Activated naive CD8-positive, alpha-beta T cell treated with anti-CD3 and anti-CD28 coated beads, Interleukin-2, amount 50 U/mL, for 24 hours (primary cell): ENCODE data around the gene CFAP99.
"Not testable (repeated sequence)": the region's sequence is repeated elsewhere in the genome, so short reads cannot be mapped to it uniquely, and the experiment has no call there.

Source experiments
- ATAC-seq: fragments of 150-1000 bp; cut with Tn5 transposase; one replicate; pipeline ENCODE4 v1.10.0; 2021
- DNase-seq: peaks from one replicate; pipeline ENCODE4 v3.0.0; 2021
- H3K27ac Mint-ChIP-seq: one replicate; pipeline ENCODE4 v1.8.0; 2021; ENCODE audit warnings: mild to moderate bottlenecking, mixed read lengths
- H3K27me3 Mint-ChIP-seq: one replicate; pipeline ENCODE4 v1.8.0; 2021; ENCODE audit warnings: mixed read lengths
- H3K36me3 Mint-ChIP-seq: one replicate; pipeline ENCODE4 v1.8.0; 2021; ENCODE audit warnings: low read depth, mixed read lengths
- H3K4me1 Mint-ChIP-seq: one replicate; pipeline ENCODE4 v1.8.0; 2021; ENCODE audit warnings: mixed read lengths
- H3K4me3 Mint-ChIP-seq: one replicate; pipeline ENCODE4 v1.8.0; 2021; ENCODE audit warnings: mild to moderate bottlenecking, moderate library complexity, mixed read lengths
- H3K9me3 Mint-ChIP-seq: one replicate; pipeline ENCODE4 v1.8.0; 2021; ENCODE audit warnings: mixed read lengths

Gene CFAP99

DNA sequence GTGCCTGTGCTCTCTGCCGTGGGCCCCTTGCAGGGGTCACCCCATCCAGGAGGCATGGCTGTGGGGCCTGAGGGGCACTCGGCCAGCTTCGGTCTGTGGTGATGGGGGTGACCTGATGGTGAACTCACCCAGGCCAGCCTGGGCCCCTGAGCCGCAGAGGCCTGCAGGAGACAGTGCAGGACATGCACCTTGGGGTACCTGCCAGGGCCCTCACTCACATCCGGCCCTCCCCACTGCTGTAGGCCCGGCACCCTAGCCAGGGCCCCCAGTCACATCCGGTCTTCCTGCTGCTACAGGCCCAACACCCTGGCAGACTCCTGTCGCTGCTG lies 7.3 kb downstream of the CFAP99 start:
- ATAC-seq: peak; percentile 13
- no peak for DNase-seq
- Mint-ChIP-seq H3K9me3 (no peaks in the 10 kb centered on the region), H3K27ac (no peak overlapping the region), H3K4me3 (no peak overlapping the region), H3K4me1 (no peaks in the 10 kb centered on the region), H3K27me3 (peaks cover 15% of the 10 kb centered on the region), H3K36me3 (no peaks in the 10 kb centered on the region)

DNA sequence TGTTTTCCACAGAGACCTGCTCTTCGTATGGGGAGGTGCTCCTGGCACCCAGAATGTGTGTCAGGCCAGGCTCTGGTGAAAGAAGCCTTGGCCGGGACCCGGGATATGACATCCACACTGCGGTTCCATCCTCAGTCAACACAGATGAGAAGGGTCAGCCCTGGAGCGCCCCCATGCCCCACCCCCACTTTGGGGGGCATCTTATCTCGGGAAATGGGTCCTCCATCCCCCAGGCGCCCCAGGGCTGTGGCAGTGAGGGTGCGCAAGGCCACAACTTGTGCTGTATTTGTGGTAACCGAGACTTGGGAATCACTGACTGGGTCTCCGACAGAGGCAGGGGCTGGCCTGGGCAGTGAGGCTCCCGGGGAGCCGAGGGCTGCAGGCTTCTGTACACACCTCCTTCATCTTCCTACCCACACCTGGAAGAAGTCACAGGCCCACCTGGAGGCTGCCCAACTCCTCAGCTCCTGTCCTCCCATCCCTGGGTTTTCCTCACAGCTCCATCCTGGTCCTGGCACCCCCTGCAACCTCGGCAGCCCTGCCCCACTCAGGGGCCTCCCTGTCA lies 8.0 kb downstream of the CFAP99 start:
- Mint-ChIP-seq H3K27ac (no peak overlapping the region), H3K36me3 (no peaks in the 10 kb centered on the region), H3K4me3 (no peak overlapping the region), H3K27me3 (peaks cover 10% of the 10 kb centered on the region), H3K9me3 (no peaks in the 10 kb centered on the region), H3K4me1 (no peaks in the 10 kb centered on the region)
- DNase-seq: no peak
- no peak for ATAC-seq

DNA sequence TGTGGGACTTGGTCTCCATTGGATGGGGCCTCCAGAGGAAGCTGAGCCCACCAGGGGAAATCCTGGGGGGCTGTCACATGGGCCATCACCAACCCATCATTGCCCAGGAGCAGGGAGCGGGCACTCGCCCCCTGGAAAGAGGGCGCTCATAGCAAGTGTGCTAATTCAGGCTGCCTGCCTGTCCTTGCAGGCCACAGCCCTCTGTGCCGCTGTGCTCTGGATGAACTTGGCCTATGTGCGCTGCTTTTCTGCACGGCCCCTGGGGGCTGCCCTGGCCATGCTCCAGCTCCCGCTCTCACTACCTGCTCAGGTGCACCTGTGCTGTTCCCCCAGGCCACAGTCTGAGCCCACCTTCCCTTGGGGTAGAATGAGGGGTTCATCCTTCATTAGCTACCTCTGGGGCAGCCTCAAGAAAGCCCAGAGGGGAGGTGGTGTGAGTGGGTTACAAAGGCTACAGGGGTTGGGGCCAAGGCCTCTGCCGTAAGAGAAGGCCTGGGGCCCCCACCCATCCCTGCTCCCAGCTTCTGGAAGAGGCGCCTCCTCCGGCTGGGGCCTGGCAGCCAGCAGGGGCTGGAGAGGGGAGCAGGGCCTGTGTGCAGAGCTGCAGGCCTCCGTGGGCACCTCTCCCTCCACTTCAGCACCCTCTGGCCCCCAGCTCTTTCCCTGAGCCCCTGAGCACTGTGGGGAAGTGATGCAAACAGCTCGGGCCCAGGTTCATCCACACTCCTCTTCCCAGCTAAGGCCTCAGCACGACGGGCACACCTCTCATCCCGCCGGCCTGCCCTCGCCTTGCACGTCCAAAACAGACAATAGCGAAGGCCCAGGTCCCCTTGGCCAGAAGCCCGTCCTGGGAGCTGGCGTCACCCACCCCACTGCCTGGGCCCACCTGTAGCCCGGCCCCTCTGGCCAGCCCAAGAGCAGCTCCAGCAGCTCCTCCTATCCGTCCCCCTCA lies 8.9 kb downstream of the CFAP99 start:
- peaks cover 2% of the 10 kb centered on the region for H3K27me3 Mint-ChIP-seq
- no peaks in the 10 kb centered on the region for H3K9me3 Mint-ChIP-seq
- no peaks in the 10 kb centered on the region for H3K4me1 Mint-ChIP-seq
- no peak overlapping the region for H3K4me3 Mint-ChIP-seq
- no peak overlapping the region for H3K27ac Mint-ChIP-seq
- DNase-seq (no peak), ATAC-seq (no peak)
- H3K36me3 Mint-ChIP-seq: no peaks in the 10 kb centered on the region

DNA sequence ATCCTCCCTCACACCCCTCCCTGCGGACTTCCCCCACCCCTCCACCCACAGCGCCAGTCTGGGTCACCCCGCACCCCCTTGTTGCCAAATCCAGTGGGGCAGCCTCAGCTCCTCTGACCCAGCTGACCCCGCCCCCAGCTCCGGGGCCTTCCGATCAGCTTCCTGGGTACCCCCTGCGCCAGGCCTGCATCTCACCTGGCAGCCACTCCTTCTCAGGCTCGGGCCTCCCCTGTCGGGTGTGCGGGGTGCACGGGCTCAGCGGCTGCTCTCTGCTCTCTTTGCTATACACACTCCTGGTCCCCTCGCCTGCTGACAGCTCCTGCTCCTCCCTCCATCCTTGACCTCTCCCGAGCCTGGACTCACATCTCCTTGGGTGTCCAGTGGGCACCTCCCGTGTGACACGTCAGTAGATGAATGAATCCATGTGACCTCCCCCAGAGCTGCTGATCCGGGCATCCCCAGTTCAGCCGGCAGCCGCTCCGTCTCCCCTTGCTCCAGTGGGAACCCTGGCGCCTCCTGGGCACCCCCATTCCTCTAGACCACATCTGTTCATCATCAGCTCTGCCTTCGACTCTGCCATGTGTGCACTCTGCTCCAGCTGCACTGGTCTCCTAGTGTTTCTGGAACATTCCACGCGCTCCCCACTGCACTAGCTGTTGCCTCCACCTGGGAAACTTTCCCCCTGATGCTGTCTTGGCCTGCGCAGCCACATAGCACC lies 9.9 kb downstream of the CFAP99 start:
- no peak overlapping the region for H3K4me3 Mint-ChIP-seq
- DNase-seq (no peak), ATAC-seq (no peak)
- H3K36me3 Mint-ChIP-seq: no peaks in the 10 kb centered on the region
- no peaks in the 10 kb centered on the region for H3K4me1 Mint-ChIP-seq
- peaks cover 2% of the 10 kb centered on the region for H3K27me3 Mint-ChIP-seq
- no peak overlapping the region for H3K27ac Mint-ChIP-seq
- no peaks in the 10 kb centered on the region for H3K9me3 Mint-ChIP-seq

DNA sequence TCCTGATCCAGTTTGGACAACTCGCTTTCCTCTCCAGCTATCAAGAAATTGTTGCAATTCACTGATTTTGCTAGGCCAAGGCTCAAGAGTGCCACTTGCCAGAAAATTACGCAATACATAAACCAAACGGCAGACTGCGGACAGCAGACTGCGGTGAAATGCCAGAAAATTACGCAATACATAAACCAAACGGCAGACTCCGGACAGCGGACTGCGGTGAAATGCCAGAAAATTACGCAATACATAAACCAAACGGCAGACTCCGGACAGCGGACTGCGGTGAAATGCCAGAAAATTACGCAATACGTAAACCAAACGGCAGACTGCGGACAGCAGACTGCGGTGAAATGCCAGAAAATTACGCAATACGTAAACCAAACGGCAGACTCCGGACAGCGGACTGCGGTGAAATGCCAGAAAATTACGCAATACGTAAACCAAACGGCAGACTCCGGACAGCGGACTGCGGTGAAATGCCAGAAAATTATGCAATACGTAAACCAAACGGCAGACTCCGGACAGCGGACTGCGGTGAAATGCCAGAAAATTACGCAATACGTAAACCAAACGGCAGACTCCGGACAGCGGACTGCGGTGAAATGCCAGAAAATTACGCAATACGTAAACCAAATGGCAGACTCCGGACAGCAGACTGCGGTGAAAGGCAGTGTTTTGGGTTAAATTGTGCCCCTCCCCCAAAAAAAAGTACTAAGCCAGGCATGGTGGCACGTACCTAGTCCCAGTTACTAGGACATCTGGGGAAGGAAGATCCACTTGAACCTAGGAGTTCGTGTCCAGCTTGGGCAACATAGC lies 11.4 kb downstream of the CFAP99 start:
- H3K27ac Mint-ChIP-seq, H3K9me3 Mint-ChIP-seq, DNase-seq: not testable (repeated sequence)

DNA sequence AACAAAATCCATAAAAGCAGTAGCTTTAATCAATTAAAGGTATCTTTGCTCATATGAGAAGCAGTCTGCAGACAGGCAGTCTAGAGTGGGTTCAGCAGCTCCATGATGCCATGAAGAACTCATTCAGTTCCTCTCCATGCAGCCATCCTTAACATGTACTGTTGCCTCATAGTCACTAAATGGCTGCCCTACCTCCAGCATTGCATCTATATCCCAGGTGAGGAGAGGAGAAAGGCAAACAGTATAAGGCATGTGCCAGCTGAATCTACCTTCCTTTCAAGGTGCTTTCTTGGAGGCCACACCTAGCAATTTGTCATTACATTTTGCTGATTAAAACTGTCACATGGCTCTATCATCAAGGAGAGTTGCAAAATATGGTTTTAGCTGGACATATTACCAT lies 13.2 kb downstream of the CFAP99 start:
- Mint-ChIP-seq H3K27ac (no peak overlapping the region), H3K36me3 (no peaks in the 10 kb centered on the region), H3K27me3 (no peaks in the 10 kb centered on the region), H3K9me3 (no peaks in the 10 kb centered on the region), H3K4me3 (no peak overlapping the region), H3K4me1 (no peaks in the 10 kb centered on the region)
- no peak for ATAC-seq
- DNase-seq: no peak

More for the DNA sequence above, 11.4 kb downstream of the CFAP99 start:
- ATAC-seq, H3K4me3 Mint-ChIP-seq, H3K27me3 Mint-ChIP-seq, H3K36me3 Mint-ChIP-seq, H3K4me1 Mint-ChIP-seq: not testable (repeated sequence)

DNA sequence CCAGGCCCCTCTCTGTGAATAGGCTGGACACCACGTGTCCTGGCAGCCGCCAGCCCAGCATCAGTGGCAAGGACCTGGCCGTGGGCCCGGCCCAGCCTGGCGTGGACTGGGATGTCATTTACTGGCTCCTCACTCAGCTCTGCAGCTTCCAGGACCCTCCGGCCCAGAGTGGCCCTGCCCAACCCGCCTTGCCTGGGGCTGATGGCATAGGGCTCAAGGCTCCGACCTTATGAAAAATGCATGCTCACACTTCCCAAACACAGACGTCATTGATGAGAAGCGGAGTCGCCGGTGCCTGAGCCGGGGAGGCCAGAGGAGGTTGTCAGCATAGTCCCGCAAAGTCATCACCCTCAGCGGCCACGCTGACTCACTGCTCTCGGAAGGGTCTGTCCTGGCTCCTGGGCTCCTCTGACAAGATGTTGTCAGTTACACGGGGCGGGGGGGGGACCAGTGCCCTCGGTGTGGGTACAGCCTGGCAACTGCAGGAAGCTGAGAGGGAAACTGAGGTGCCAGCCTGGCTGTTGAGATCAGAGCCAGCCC lies 14.3 kb downstream of the CFAP99 start:
- H3K27me3 Mint-ChIP-seq: no peaks in the 10 kb centered on the region
- no peak overlapping the region for H3K27ac Mint-ChIP-seq
- DNase-seq: no peak
- ATAC-seq: no peak
- H3K9me3 Mint-ChIP-seq: no peaks in the 10 kb centered on the region
- no peaks in the 10 kb centered on the region for H3K4me1 Mint-ChIP-seq
- H3K4me3 Mint-ChIP-seq: no peak overlapping the region
- no peaks in the 10 kb centered on the region for H3K36me3 Mint-ChIP-seq

DNA sequence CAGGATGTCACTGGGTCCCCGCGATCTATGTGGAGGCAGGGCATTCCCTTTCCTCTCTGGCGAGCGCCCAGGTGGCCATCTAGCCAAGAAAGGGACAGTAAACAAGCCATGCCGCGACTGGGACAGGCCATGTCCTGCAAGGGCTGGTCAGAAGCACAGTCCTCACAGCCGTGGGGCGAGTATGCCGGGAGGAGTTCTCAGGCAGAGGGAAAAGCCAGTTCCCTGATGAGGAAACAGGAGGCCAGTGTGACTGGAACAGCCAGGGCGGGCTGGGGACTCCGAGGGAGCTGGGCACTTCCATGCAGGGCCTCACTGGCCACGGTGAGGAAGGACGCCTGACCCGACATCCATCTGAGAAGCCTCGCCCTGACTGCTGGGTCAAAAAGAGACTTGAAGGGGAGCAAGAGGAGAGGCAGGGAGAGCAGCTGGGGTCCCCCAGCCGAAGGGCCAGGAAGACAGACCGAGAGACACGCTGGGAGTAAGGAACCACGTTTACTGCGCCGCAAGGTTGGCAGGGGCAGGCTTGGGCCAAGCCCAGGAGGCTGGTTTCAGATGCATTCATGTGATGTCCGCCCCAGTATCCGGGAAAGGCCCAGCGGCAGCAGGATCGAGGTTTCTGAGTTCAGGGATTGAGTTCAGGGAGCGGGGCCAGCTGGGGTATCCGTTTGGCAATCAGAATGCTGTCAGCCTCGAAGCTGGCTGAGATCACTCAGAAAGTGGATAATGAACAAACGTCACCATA lies 15.0 kb downstream of the CFAP99 start:
- H3K4me1 Mint-ChIP-seq: no peaks in the 10 kb centered on the region
- H3K36me3 Mint-ChIP-seq: no peaks in the 10 kb centered on the region
- DNase-seq (no peak), ATAC-seq (no peak)
- H3K27ac Mint-ChIP-seq: no peak overlapping the region
- no peak overlapping the region for H3K4me3 Mint-ChIP-seq
- H3K27me3 Mint-ChIP-seq: no peaks in the 10 kb centered on the region
- H3K9me3 Mint-ChIP-seq: no peaks in the 10 kb centered on the region

DNA sequence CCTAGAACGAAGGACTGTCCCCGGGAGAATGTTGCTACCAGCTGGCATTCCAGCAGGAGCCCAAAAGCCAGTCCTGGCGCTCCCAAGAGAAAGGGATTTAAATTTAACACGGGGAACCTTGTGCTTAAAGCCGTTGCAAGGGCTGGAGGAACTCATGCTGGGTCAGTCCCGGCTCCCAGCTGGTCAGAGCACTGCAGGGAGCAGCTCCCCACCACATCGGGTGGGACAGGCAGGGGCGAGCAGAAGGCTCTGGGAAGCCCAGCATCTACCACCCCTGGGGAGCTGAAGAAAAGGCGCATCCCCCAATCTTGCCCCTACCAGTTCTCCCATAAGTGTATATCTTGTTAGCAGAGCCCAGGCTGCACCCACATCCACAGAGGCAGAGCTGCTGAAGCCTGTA lies 15.7 kb downstream of the CFAP99 start:
- no peak for ATAC-seq
- Mint-ChIP-seq H3K27me3 (no peaks in the 10 kb centered on the region), H3K9me3 (no peaks in the 10 kb centered on the region), H3K27ac (no peak overlapping the region), H3K4me1 (peaks cover 2% of the 10 kb centered on the region), H3K4me3 (no peak overlapping the region), H3K36me3 (no peaks in the 10 kb centered on the region)
- no peak for DNase-seq

DNA sequence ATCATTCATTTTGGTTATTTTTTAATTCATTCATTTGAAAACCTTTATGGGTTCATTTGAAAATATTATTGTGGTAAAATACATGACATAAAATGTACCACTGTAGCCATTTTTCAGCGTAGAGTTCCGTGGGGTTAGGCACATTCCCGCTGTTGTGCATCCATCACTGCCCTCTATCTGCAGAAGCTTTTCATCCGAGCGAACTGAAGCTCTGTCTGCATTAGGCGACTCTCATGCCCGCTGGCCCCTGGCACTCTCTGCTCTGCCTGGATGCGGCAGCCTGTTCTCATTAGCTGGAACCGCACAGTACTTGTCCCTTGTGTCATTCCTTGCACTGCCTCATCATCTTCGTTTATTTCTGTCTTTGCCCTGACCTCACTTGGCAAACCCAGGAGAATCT lies 17.5 kb downstream of the CFAP99 start:
- no peaks in the 10 kb centered on the region for H3K36me3 Mint-ChIP-seq
- ATAC-seq: no peak
- no peak overlapping the region for H3K27ac Mint-ChIP-seq
- no peak for DNase-seq
- no peak overlapping the region for H3K4me3 Mint-ChIP-seq
- no peaks in the 10 kb centered on the region for H3K27me3 Mint-ChIP-seq
- no peaks in the 10 kb centered on the region for H3K9me3 Mint-ChIP-seq
- peaks cover 2% of the 10 kb centered on the region for H3K4me1 Mint-ChIP-seq

DNA sequence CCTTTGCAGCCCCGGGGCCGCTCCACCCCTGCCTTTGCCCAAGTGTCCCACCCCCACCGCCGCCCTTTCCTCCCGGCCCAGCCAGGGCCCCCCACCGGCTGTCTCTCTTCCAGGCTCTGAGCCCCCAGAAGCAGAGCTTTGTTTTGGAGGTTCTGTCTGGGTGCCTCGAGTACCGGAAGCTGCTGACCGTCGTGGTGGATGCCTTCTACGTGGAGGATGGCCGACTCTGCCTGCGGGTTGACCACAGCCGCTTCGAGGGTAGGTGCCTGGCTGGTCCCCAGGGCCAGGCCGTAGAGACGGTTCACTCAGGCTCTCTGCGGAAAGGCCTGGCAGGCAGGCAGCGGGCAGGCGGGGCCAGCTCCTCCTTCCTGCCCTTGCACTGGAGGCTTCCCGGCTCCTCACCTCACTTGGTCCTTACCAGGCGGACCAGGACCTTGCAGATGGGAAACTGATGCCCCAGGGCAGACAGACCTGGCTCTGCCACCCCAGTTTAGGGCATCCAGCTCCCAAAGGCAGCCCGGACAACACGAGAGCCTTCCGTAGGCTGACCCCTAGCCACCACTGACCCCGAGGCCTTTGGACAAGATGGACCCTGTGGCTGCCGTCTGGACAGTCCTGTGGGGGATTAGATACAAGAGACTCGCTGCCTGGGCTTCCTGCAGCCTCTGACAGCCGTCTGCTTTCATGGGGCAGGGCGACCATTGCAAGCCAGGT lies 18.2 kb downstream of the CFAP99 start:
- DNase-seq: no peak

DNA sequence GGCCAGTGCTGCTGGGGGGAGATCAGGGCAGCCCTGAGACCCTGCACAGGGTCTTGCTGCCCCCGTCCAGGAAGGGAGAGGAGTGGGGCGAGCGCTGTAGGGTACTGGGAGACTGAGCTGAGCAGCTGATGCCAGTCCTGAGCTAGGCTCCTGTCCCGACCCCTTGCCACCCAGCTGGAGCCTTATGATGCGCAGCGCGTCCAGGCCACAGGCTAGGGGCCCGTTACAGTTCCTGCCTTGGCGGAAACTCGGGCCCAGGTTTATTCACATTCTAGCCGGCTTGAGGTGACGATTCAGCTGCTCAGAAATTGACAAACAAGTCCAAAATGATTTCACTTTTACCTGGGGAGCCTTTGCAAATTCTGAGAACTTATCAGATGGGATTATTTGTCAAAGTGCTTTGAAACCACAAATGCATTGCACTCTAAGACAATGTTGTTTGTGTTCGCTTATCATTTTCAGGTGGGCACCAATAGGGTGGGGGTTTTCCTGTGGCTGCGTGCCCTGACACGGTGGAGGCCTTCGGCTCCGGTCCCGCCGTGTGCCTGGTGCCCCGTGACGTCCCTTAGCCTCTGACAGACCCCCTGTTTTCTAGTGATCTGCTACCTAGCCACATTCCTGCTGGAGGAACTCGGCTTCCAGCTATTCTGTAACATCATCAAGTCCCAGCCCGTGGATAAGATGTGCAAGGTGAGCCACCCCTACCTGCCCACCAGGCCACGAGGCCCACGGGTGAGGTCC lies 18.9 kb downstream of the CFAP99 start:
- H3K36me3 Mint-ChIP-seq: no peaks in the 10 kb centered on the region
- no peak for ATAC-seq
- DNase-seq: no peak
- peaks cover 5% of the 10 kb centered on the region for H3K4me1 Mint-ChIP-seq
- no peak overlapping the region for H3K27ac Mint-ChIP-seq
- no peaks in the 10 kb centered on the region for H3K27me3 Mint-ChIP-seq
- no peaks in the 10 kb centered on the region for H3K9me3 Mint-ChIP-seq
- no peak overlapping the region for H3K4me3 Mint-ChIP-seq

More for the DNA sequence above, 18.2 kb downstream of the CFAP99 start:
- no peak for ATAC-seq
- no peaks in the 10 kb centered on the region for H3K9me3 Mint-ChIP-seq
- no peak overlapping the region for H3K4me3 Mint-ChIP-seq
- peaks cover 5% of the 10 kb centered on the region for H3K4me1 Mint-ChIP-seq
- H3K27ac Mint-ChIP-seq: no peak overlapping the region
- H3K36me3 Mint-ChIP-seq: no peaks in the 10 kb centered on the region
- no peaks in the 10 kb centered on the region for H3K27me3 Mint-ChIP-seq
